SW 1271 (cell line): ENCODE results near the gene SPG7.

Experiments used
- DNase-seq, 2 experiments: peaks; one replicate each; lab custom pipeline; 2025; lab: John Stamatoyannopoulos, UW

The SPG7 gene

GRCh38 chr16:89485701-89486246 lies 22.4 kb upstream of the SPG7 start:
- DNase-seq, result no peak

GRCh38 chr16:89489040-89489897 lies 18.9 kb upstream of the SPG7 start:
- DNase-seq, result peak in 1 of 2 experiments; percentile 73

GRCh38 chr16:89489898-89490438 lies 18.2 kb upstream of the SPG7 start:
- no peak for DNase-seq

- DNase-seq, result peak; percentile 98 to 99
Observed at GRCh38 chr16:89490439-89491237, 17.6 kb upstream of the SPG7 start, which contains the start of gene ANKRD11. Gene ANKRD11, minus strand, starts transcription at chr16:89490561. Its CDS starts 173,542 bp downstream, at chr16:89317019.

- no peak for DNase-seq
Observed at GRCh38 chr16:89491238-89491869, 16.8 kb upstream of the SPG7 start.

- no peak for DNase-seq
Observed at GRCh38 chr16:89491974-89492687, 16.1 kb upstream of the SPG7 start.

GRCh38 chr16:89493776-89494175 lies 14.4 kb upstream of the SPG7 start:
- no peak for DNase-seq

- DNase-seq, result no peak
Observed at GRCh38 chr16:89495121-89495520, 13.1 kb upstream of the SPG7 start.

GRCh38 chr16:89498839-89499238 lies 9.4 kb upstream of the SPG7 start:
- DNase-seq, result no peak

GRCh38 chr16:89499767-89500166 lies 8.4 kb upstream of the SPG7 start:
- no peak for DNase-seq

- peak in 1 of 2 experiments; percentile 30 for DNase-seq
Observed at GRCh38 chr16:89502081-89502843, 5.9 kb upstream of the SPG7 start.

GRCh38 chr16:89504091-89504490 lies 4.1 kb upstream of the SPG7 start:
- DNase-seq, result no peak

- DNase-seq, result no peak
Observed at GRCh38 chr16:89505204-89506112, 2.7 kb upstream of the SPG7 start.

GRCh38 chr16:89506113-89506504 lies 2.1 kb upstream of the SPG7 start:
- DNase-seq, result no peak

- no peak for DNase-seq
Observed at GRCh38 chr16:89506791-89507191, 1.4 kb upstream of the SPG7 start.

GRCh38 chr16:89507214-89507833 lies 879 bp upstream of the SPG7 start:
- DNase-seq, result no peak

- no peak for DNase-seq
Observed at GRCh38 chr16:89510526-89510925, 2.3 kb downstream of the SPG7 start.

GRCh38 chr16:89511374-89511773 lies 3.2 kb downstream of the SPG7 start:
- no peak for DNase-seq

GRCh38 chr16:89512453-89512852 lies 4.2 kb downstream of the SPG7 start:
- DNase-seq, result no peak
